PC-9 (cell line): Measurements from ENCODE around the gene PLVAP. TPM values are rescaled to one million over a fixed set of nuclear protein-coding genes. Genes with fewer than 3 reads are reported as not detected.
A peak's percentile ranks its signal among the peaks of the same experiment; 100 is the strongest.

ENCODE experiments used
- BruUV-seq: library from RNA; stranded (reverse); fragments of 400-500 nt; replicated peaks from 2 replicates; lab custom pipeline; 2021; lab: Mats Ljungman, UMichigan
- CTCF ChIA-PET: fragments of 300-600 bp; sonication (Branson Sonifier 250); formaldehyde crosslinking; loops from one replicate; lab custom pipeline; 2022; ENCODE audit warnings: antibody characterized with exemption; lab: Charles Lee
- POLR2A ChIA-PET: fragments of 300-600 bp; sonication (Branson Sonifier 250); formaldehyde crosslinking; loops from one replicate; lab custom pipeline; 2022; ENCODE audit warnings: antibody characterized with exemption; ENCODE audit not compliant: unreplicated experiment; lab: Charles Lee
- DNase-seq, 2 experiments: peaks; one replicate each; pipeline versions ENCODE4 v3.0.0 to v3.0.0-alpha.2; 2015 to 2022; ENCODE audit warnings: mixed read lengths in 1 of 2
- H2AFZ ChIP-seq: fragments of 200-600 bp; sonication (generic); 2 replicates; pipeline ENCODE4 v1.8.1; 2017; ENCODE audit warnings: antibody characterized with exemption
- H3F3A ChIP-seq: fragments of 200-600 bp; sonication (generic); 2 replicates; pipeline ENCODE4 v1.8.1; 2017; ENCODE audit warnings: antibody characterized with exemption, mild to moderate bottlenecking, low read depth; ENCODE audit not compliant: insufficient read depth
- H3K27ac ChIP-seq: fragments of 200-600 bp; sonication (generic); 2 replicates; pipeline ENCODE4 v1.6.1; 2016; ENCODE audit warnings: mixed run types
- H3K27me3 ChIP-seq: fragments of 200-600 bp; sonication (generic); 2 replicates; pipeline ENCODE4 v1.6.1; 2016; ENCODE audit warnings: low read depth, mixed run types; ENCODE audit not compliant: insufficient read depth
- H3K36me3 ChIP-seq: fragments of 200-600 bp; sonication (generic); 2 replicates; pipeline ENCODE4 v1.6.1; 2016; ENCODE audit warnings: low read depth, mixed run types
- H3K4me1 ChIP-seq: fragments of 200-600 bp; sonication (generic); replicated peaks from 2 replicates; pipeline ENCODE4 v1.6.1; 2016; ENCODE audit warnings: mixed run types; ENCODE audit not compliant: insufficient read depth
- H3K4me2 ChIP-seq: fragments of 200-600 bp; sonication (generic); 2 replicates; pipeline ENCODE4 v1.6.1; 2017; ENCODE audit warnings: mixed run types
- H3K4me3 ChIP-seq: fragments of 200-600 bp; sonication (generic); 2 replicates; pipeline ENCODE4 v1.6.1; 2016; ENCODE audit warnings: mixed run types
- H3K79me2 ChIP-seq: fragments of 200-600 bp; sonication (generic); 2 replicates; pipeline ENCODE4 v1.6.1; 2017; ENCODE audit warnings: low read depth, mixed run types
- H3K9me2 ChIP-seq: fragments of 200-600 bp; sonication (generic); 2 replicates; pipeline ENCODE4 v1.8.1; 2017; ENCODE audit warnings: mild to moderate bottlenecking; ENCODE audit not compliant: insufficient read depth
- H3K9me3 ChIP-seq: fragments of 200-600 bp; sonication (generic); 2 replicates; pipeline ENCODE4 v1.8.1; 2016; ENCODE audit warnings: low read depth; ENCODE audit not compliant: insufficient read depth
- H4K20me1 ChIP-seq: fragments of 200-600 bp; sonication (generic); 2 replicates; pipeline ENCODE4 v1.8.1; 2017; ENCODE audit not compliant: insufficient read depth
- EZH2 ChIP-seq: fragments of 200-600 bp; sonication (generic); IDR thresholded peaks from 2 replicates; pipeline ENCODE4 v1.8.0; 2017; ENCODE audit warnings: antibody characterized with exemption, low read depth
- intact Hi-C: fragments of 100-400 bp; cut with micrococcal nuclease; formaldehyde crosslinking; loops from one replicate; pipeline ENCODE4 v1.10.0; 2022; ENCODE audit not compliant: unreplicated experiment
- total RNA-seq: library from RNA; stranded (reverse); gene quantifications from 2 replicates; pipeline ENCODE4 v1.2.3, GENCODE V29; 2021
- TF ChIP-seq, protein P1 (sequence below): fragments of 200-600 bp; sonication (generic); conservative IDR thresholded peaks from 2 replicates; pipeline ENCODE4 v1.6.1; 2017; ENCODE audit warnings: mixed run types, antibody characterized with exemption, mild to moderate bottlenecking, moderate library complexity

PLVAP gene
- total RNA-seq, 1 experiment from 2014 or later = not detected

DNA sequence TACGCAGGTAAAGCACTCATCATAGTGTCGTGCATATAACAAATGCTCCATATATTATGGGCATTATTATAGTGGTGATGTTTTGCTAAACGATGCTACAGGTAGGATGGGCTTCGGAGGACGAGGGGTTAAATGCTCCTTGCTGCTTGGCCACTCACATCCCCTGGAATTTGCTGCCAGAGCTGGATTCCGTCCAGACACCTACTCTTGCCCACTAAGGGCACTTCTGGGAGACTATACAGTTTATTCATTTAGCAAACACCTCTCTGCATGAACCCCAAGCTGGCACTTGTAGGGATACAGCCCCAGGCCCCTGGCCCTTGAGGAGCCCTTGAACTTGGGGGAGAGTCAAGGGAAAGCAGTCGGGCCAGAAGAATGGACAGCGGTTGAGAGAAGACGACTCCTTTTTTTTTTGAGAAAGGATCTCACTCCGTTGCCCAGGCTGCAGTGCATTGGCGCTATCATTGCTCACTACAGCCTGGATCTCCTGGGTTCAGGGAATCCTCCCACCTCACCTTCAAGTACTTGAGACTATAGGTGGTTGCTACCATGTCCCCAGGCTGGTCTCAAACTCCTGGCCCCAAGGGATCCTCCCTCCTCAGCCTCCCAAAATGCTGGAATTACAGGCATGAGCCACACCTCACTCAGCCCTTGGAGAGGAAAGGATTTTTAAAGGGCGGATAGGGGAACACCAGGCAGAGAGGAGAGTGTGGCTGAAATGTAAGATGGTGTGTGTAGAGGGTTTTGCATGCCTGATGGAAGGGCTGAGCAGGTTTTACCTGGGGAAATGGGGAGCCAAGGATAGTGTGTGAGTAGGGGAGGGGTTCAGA, 72.5 kb downstream of the PLVAP start:
- peaks cover 48% of the 10 kb centered on the region for H3K79me2 ChIP-seq
- no peak overlapping the region for H2AFZ ChIP-seq
- TF ChIP-seq EZH2 = no peak
- TF ChIP-seq, protein P1, sequence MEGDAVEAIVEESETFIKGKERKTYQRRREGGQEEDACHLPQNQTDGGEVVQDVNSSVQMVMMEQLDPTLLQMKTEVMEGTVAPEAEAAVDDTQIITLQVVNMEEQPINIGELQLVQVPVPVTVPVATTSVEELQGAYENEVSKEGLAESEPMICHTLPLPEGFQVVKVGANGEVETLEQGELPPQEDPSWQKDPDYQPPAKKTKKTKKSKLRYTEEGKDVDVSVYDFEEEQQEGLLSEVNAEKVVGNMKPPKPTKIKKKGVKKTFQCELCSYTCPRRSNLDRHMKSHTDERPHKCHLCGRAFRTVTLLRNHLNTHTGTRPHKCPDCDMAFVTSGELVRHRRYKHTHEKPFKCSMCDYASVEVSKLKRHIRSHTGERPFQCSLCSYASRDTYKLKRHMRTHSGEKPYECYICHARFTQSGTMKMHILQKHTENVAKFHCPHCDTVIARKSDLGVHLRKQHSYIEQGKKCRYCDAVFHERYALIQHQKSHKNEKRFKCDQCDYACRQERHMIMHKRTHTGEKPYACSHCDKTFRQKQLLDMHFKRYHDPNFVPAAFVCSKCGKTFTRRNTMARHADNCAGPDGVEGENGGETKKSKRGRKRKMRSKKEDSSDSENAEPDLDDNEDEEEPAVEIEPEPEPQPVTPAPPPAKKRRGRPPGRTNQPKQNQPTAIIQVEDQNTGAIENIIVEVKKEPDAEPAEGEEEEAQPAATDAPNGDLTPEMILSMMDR = no peak
- ChIA-PET POLR2A (interaction anchor here (0.6 to 0.7 kb wide), 2 partner anchors 483 to 547 kb away, joined by 17 to 29 read pairs; no protein-coding TSS in a partner anchor), CTCF (interaction anchor here (0.8 to 1.2 kb wide), 3 partner anchors 12 to 551 kb away, joined by 3 read pairs; no protein-coding TSS in a partner anchor)
- peaks cover 22% of the 10 kb centered on the region for H3F3A ChIP-seq
- no peaks in the 10 kb centered on the region for H3K9me3 ChIP-seq
- no peaks in the 10 kb centered on the region for H4K20me1 ChIP-seq
- peak overlapping the region; percentile 46 for H3K4me2 ChIP-seq
- peaks cover 39% of the 10 kb centered on the region for H3K4me1 ChIP-seq
- no peaks in the 10 kb centered on the region for H3K9me2 ChIP-seq
- BruUV-seq = no TSS peak
- no peaks in the 10 kb centered on the region for H3K27me3 ChIP-seq
- DNase-seq = no peak
- no peak overlapping the region for H3K27ac ChIP-seq
- intact Hi-C loops = loop anchor here (1.0 to 10.0 kb wide), 4 partner anchors 22 to 628 kb away; partner anchors contain the start of genes CCDC124 and NWD1
- H3K36me3 ChIP-seq = no peaks in the 10 kb centered on the region
- H3K4me3 ChIP-seq = no peak overlapping the region

DNA sequence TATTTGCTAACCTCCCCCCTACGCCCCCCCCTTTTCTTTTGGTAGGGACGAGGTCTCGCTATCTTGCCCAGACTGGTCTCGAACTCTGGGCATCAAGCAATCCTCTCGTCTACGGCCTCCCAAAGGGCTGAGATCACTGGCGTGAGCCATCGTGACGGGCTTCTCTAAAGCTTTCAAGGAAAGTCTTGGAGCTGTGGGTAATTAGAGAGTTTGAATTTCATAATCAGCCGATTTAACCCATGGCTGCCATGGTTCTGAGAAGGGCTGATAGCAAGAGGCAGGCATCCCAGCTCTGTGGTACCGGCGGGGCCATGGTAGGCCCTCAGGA, 73.2 kb downstream of the PLVAP start:
- H4K20me1 ChIP-seq = no peaks in the 10 kb centered on the region
- intact Hi-C loops = loop anchor here (2.0 to 10.0 kb wide), 2 partner anchors 83 to 589 kb away; partner anchors contain the start of gene NWD1
- H3F3A ChIP-seq = peaks cover 28% of the 10 kb centered on the region
- ChIA-PET CTCF (no interaction called here), POLR2A (no interaction called here)
- no peaks in the 10 kb centered on the region for H3K9me2 ChIP-seq
- H3K4me3 ChIP-seq = peak overlapping the region; percentile 67; the same call in 1 of the 2 replicates
- DNase-seq = no peak
- no peaks in the 10 kb centered on the region for H3K36me3 ChIP-seq
- H3K9me3 ChIP-seq = no peaks in the 10 kb centered on the region
- H2AFZ ChIP-seq = no peak overlapping the region; the same call in 1 of the 2 replicates
- TF ChIP-seq EZH2 = no peak
- TF ChIP-seq, protein P1 = no peak
- no peaks in the 10 kb centered on the region for H3K27me3 ChIP-seq
- H3K4me1 ChIP-seq = peaks cover 39% of the 10 kb centered on the region
- no peak overlapping the region for H3K27ac ChIP-seq
- no TSS peak for BruUV-seq
- H3K4me2 ChIP-seq = peak overlapping the region; percentile 90
- peaks cover 47% of the 10 kb centered on the region for H3K79me2 ChIP-seq

DNA sequence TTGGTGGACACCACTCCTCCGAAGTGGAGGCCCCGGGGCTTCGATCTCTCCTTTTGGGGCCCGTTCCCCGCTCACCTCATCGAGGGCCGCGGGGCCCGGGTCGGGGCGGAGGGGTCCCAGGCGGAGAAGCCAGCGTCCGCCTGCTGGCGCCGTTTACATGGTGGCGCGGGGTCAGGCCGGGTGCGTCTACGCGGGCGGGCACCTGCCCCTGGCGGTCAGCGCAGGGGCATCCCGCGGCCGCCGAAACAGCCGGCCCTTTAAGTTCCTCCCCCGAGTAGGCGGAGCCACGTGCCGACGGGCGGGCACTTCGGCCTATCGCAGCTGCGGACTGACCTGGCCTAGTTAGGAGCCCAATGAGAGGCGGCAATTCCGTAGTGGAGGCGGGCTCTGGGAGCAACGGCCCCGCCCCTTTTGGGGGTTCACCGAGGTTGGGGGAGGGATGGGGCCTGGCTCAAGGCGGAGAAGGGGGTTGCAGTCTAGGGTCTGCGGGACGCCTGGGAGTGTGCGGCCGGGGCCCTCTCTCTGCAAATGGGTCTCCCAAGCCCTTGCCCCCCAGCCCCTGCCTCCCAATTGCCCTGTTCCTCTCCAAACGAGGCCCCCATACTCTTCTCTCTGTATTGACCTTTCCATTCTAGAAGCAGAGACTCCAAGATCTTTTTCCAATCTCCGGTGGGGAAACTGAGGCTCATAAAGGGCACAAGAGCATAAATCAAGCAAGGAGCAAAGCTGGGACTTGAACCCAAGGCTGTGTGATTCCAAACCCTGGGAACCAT, 73.8 kb downstream of the PLVAP start, which contains the start of gene ABHD8:
Gene ABHD8 (minus strand): TSS at position 259 of the 773 bp plus-strand sequence. CDS start 1,809 bp downstream, outside the sequence.
- Histone ChIP-seq H3K9me2 (no peaks in the 10 kb centered on the region), H3K79me2 (peaks cover 49% of the 10 kb centered on the region), H3K4me3 (peak within 1 kb of the TSS; percentile 67), H3K4me2 (peak within 1 kb of the TSS; percentile 90), H3K27ac (no peak within 1 kb of the TSS), H3K36me3 (no peaks in the 10 kb centered on the region), H3K4me1 (peaks cover 39% of the 10 kb centered on the region), H2AFZ (peak within 1 kb of the TSS; percentile 73), H3K27me3 (no peaks in the 10 kb centered on the region), H4K20me1 (no peaks in the 10 kb centered on the region), H3K9me3 (no peaks in the 10 kb centered on the region), H3F3A (peaks cover 33% of the 10 kb centered on the region)
- BruUV-seq = no TSS peak
- intact Hi-C loops = loop anchor here (10.0 kb wide), 1 partner anchor 589 kb away; the partner anchor contains the start of gene NWD1
- TF ChIP-seq, protein P1 = peak; percentile 70
- no peak for TF ChIP-seq EZH2
- POLR2A ChIA-PET = no interaction called here
- DNase-seq = peak; percentile 92 to 98
- CTCF ChIA-PET = interaction anchor here (0.6 kb wide), 1 partner anchor 556 kb away, joined by 6 read pairs; no protein-coding TSS in a partner anchor
